ENCODE data around the gene ACOXL.

DNA sequence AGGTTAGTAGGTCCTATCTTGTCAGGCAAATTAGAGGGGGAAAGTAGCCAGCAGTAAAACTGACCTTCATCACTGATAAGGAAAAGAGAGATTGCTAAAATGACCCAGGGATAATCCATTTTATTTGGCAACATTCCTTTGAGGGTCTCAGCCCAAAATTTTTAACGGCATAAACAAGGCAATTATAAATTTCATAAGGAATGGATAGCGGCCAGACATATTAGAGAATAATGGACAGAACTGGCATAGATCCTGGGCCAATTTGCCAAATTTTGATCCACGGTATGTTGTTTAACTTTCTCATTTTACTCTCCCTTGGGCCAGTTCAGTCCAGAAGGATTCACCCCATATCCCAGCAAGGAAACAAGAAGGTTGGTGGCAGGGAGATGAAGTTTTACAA lies 217.9 kb downstream of the ACOXL start:
- TF ChIP-seq, protein P1, sequence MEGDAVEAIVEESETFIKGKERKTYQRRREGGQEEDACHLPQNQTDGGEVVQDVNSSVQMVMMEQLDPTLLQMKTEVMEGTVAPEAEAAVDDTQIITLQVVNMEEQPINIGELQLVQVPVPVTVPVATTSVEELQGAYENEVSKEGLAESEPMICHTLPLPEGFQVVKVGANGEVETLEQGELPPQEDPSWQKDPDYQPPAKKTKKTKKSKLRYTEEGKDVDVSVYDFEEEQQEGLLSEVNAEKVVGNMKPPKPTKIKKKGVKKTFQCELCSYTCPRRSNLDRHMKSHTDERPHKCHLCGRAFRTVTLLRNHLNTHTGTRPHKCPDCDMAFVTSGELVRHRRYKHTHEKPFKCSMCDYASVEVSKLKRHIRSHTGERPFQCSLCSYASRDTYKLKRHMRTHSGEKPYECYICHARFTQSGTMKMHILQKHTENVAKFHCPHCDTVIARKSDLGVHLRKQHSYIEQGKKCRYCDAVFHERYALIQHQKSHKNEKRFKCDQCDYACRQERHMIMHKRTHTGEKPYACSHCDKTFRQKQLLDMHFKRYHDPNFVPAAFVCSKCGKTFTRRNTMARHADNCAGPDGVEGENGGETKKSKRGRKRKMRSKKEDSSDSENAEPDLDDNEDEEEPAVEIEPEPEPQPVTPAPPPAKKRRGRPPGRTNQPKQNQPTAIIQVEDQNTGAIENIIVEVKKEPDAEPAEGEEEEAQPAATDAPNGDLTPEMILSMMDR (IDR thresholded peaks at IDR 0.05): no peak
- TF ChIP-seq POLR2AphosphoS5 (IDR thresholded peaks at IDR 0.05) (no peak), EP300 (IDR thresholded peaks at IDR 0.05; ENCODE audit: low read depth) (no peak), POLR2A (IDR thresholded peaks at IDR 0.05) (no peak)

All from transverse colon (tissue), 4 donors.